ENCODE data around the gene COL5A3.

- TF ChIP-seq, protein P1, sequence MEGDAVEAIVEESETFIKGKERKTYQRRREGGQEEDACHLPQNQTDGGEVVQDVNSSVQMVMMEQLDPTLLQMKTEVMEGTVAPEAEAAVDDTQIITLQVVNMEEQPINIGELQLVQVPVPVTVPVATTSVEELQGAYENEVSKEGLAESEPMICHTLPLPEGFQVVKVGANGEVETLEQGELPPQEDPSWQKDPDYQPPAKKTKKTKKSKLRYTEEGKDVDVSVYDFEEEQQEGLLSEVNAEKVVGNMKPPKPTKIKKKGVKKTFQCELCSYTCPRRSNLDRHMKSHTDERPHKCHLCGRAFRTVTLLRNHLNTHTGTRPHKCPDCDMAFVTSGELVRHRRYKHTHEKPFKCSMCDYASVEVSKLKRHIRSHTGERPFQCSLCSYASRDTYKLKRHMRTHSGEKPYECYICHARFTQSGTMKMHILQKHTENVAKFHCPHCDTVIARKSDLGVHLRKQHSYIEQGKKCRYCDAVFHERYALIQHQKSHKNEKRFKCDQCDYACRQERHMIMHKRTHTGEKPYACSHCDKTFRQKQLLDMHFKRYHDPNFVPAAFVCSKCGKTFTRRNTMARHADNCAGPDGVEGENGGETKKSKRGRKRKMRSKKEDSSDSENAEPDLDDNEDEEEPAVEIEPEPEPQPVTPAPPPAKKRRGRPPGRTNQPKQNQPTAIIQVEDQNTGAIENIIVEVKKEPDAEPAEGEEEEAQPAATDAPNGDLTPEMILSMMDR (conservative IDR thresholded peaks at IDR 0.05 in 1 of 2, IDR thresholded peaks at IDR 0.05 in 1 of 2; ENCODE audit: extremely low read depth in 1 of 2, insufficient read depth in 1 of 2, low read depth in 1 of 2, low read length in 2 of 2): no peak
- TF ChIP-seq EZH2 (IDR thresholded peaks at IDR 0.05; ENCODE audit: borderline replicate concordance, low read length): no peak
Observed at GRCh38 chr19:9962623-9963290, 47.5 kb downstream of the COL5A3 start.
